ENCODE data around the gene GPATCH4.
"Not testable (repeated sequence)": the region's sequence is repeated elsewhere in the genome, so short reads cannot be mapped to it uniquely, and the experiment has no call there.

Gene GPATCH4

GRCh38 chr1:156591432-156592157 is 9.7 kb downstream of the GPATCH4 start, which contains the start of gene NAXE:
Gene NAXE (plus strand): TSS chr1:156591776. CDS start chr1:156591805, 29 bp downstream.
- DNase-seq, result peak; percentile 43 to 64 (median 55)
- peak within 1 kb of the TSS; percentile 57 for H3K4me3 ChIP-seq (ENCODE audit: insufficient read depth, low read depth, low read length, poor library complexity, severe bottlenecking)
- peaks cover 6% of the 10 kb centered on the region for H3K4me1 ChIP-seq (ENCODE audit: control insufficient read depth, insufficient read depth, low read length, poor library complexity, severe bottlenecking)
- peaks cover 24% of the 10 kb centered on the region for H3K36me3 ChIP-seq (ENCODE audit: control insufficient read depth, insufficient read depth, low read length)
- H3K27me3 ChIP-seq (replicated peaks; ENCODE audit: control insufficient read depth, insufficient read depth, low read length, poor library complexity, severe bottlenecking), result no peaks in the 10 kb centered on the region
- H3K9me3 ChIP-seq (ENCODE audit: control insufficient read depth, low read length), result no peaks in the 10 kb centered on the region
- H3K27ac ChIP-seq (ENCODE audit: insufficient read depth, low read length, poor library complexity, severe bottlenecking), result peak within 1 kb of the TSS; percentile 64

GRCh38 chr1:156591181-156591431 is 10.2 kb downstream of the GPATCH4 start:
- H3K4me1 ChIP-seq (ENCODE audit: control insufficient read depth, insufficient read depth, low read length, poor library complexity, severe bottlenecking), result peaks cover 6% of the 10 kb centered on the region
- no peaks in the 10 kb centered on the region for H3K27me3 ChIP-seq (replicated peaks; ENCODE audit: control insufficient read depth, insufficient read depth, low read length, poor library complexity, severe bottlenecking)
- H3K27ac ChIP-seq (ENCODE audit: insufficient read depth, low read length, poor library complexity, severe bottlenecking), result peak overlapping the region; percentile 64
- no peaks in the 10 kb centered on the region for H3K9me3 ChIP-seq (ENCODE audit: control insufficient read depth, low read length)
- DNase-seq, result no peak
- peak overlapping the region; percentile 57 for H3K4me3 ChIP-seq (ENCODE audit: insufficient read depth, low read depth, low read length, poor library complexity, severe bottlenecking)
- peaks cover 19% of the 10 kb centered on the region for H3K36me3 ChIP-seq (ENCODE audit: control insufficient read depth, insufficient read depth, low read length)

GRCh38 chr1:156590326-156591180 is 10.7 kb downstream of the GPATCH4 start:
- Histone ChIP-seq H3K27ac (ENCODE audit: insufficient read depth, low read length, poor library complexity, severe bottlenecking) (peak overlapping the region; percentile 64), H3K9me3 (ENCODE audit: control insufficient read depth, low read length) (no peaks in the 10 kb centered on the region), H3K27me3 (replicated peaks; ENCODE audit: control insufficient read depth, insufficient read depth, low read length, poor library complexity, severe bottlenecking) (no peaks in the 10 kb centered on the region), H3K36me3 (ENCODE audit: control insufficient read depth, insufficient read depth, low read length) (peaks cover 13% of the 10 kb centered on the region), H3K4me3 (ENCODE audit: insufficient read depth, low read depth, low read length, poor library complexity, severe bottlenecking) (no peak overlapping the region), H3K4me1 (ENCODE audit: control insufficient read depth, insufficient read depth, low read length, poor library complexity, severe bottlenecking) (peaks cover 6% of the 10 kb centered on the region)
- DNase-seq, result no peak

DNA sequence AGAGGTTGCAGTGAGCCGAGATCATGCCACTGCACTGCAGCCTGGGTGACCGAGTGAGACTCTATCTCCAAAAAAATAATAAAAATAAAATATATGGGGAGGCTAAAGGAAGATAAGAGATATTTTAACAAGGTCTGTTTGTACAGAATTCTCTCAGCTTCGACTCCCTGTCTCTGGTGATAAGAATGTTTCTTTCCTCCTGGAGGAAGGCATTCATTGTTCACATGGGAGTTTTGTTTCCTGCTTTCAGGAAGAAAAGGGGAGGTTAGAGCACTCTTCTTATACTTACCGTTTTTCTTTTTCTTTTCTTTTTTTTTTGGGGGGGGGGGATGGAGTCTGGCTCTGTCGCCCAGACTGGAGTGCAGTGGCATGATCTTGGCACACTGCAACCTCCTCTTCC is 11.7 kb downstream of the GPATCH4 start:
- Histone ChIP-seq H3K4me1 (ENCODE audit: control insufficient read depth, insufficient read depth, low read length, poor library complexity, severe bottlenecking) (peaks cover 6% of the 10 kb centered on the region), H3K9me3 (ENCODE audit: control insufficient read depth, low read length) (no peaks in the 10 kb centered on the region), H3K27me3 (replicated peaks; ENCODE audit: control insufficient read depth, insufficient read depth, low read length, poor library complexity, severe bottlenecking) (no peaks in the 10 kb centered on the region), H3K4me3 (ENCODE audit: insufficient read depth, low read depth, low read length, poor library complexity, severe bottlenecking) (no peak overlapping the region), H3K36me3 (ENCODE audit: control insufficient read depth, insufficient read depth, low read length) (peaks cover 5% of the 10 kb centered on the region), H3K27ac (ENCODE audit: insufficient read depth, low read length, poor library complexity, severe bottlenecking) (no peak overlapping the region)
- DNase-seq, result no peak

GRCh38 chr1:156587927-156588326 is 13.4 kb downstream of the GPATCH4 start:
- not testable (repeated sequence) for H3K27ac ChIP-seq (ENCODE audit: insufficient read depth, low read length, poor library complexity, severe bottlenecking); H3K4me3 ChIP-seq (ENCODE audit: insufficient read depth, low read depth, low read length, poor library complexity, severe bottlenecking); H3K4me1 ChIP-seq (ENCODE audit: control insufficient read depth, insufficient read depth, low read length, poor library complexity, severe bottlenecking); H3K9me3 ChIP-seq (ENCODE audit: control insufficient read depth, low read length); H3K36me3 ChIP-seq (ENCODE audit: control insufficient read depth, insufficient read depth, low read length); DNase-seq; H3K27me3 ChIP-seq (replicated peaks; ENCODE audit: control insufficient read depth, insufficient read depth, low read length, poor library complexity, severe bottlenecking)

DNA sequence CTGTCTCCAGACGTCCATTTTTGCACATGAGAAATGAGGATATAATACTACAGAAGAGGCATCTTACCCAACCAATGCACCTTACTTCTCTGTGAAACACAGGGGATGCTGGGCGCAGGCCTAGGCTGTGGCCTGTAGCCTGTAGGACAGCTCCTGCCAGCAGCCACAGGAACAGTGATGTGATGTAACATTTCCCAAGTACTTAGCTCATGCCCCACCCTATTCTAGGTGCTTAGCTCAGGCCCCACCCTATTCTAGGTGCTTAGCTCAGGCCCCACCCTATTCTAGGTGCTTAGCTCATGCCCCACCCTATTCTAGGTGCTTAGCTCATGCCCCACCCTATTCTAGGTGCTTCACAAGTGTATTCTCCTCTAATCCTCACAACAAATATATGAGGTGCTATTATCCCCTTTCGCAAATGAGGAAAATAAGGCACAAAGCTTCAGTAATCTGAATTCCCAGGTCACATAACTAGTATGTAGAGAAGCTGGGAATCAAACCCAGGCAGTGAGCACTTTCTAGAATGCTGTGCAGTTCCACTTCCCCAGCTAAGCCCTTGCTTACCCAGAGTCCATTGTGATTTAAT is 14.3 kb downstream of the GPATCH4 start:
- Histone ChIP-seq H3K27me3 (replicated peaks; ENCODE audit: control insufficient read depth, insufficient read depth, low read length, poor library complexity, severe bottlenecking) (no peaks in the 10 kb centered on the region), H3K4me1 (ENCODE audit: control insufficient read depth, insufficient read depth, low read length, poor library complexity, severe bottlenecking) (peaks cover under 1% of the 10 kb centered on the region), H3K36me3 (ENCODE audit: control insufficient read depth, insufficient read depth, low read length) (no peaks in the 10 kb centered on the region), H3K4me3 (ENCODE audit: insufficient read depth, low read depth, low read length, poor library complexity, severe bottlenecking) (no peak overlapping the region), H3K27ac (ENCODE audit: insufficient read depth, low read length, poor library complexity, severe bottlenecking) (no peak overlapping the region), H3K9me3 (ENCODE audit: control insufficient read depth, low read length) (no peaks in the 10 kb centered on the region)
- no peak for DNase-seq

DNA sequence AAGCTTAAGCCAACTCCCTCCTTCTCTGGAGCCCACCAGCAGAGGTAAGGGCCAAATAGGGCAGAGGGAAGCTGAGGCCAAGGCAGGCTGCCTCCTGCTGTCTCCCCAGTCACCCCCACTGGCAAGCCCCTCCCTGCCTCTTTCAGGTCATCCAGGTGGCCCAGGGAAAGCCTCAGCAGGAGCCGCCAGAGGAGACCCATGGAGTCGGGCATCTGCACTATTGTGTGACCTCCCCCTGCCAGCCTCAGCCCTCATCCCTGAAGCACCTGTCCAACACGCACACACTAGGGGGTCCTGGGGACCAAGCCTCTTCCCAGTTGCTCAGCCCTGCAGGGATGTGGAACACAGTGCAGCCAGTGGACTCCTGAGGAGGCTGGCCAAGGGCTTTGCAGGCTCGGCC is 15.0 kb downstream of the GPATCH4 start:
- H3K27me3 ChIP-seq (replicated peaks; ENCODE audit: control insufficient read depth, insufficient read depth, low read length, poor library complexity, severe bottlenecking), result no peaks in the 10 kb centered on the region
- H3K9me3 ChIP-seq (ENCODE audit: control insufficient read depth, low read length), result no peaks in the 10 kb centered on the region
- no peak overlapping the region for H3K27ac ChIP-seq (ENCODE audit: insufficient read depth, low read length, poor library complexity, severe bottlenecking)

GRCh38 chr1:156584813-156585212 is 16.5 kb downstream of the GPATCH4 start:
- H3K4me1 ChIP-seq (ENCODE audit: control insufficient read depth, insufficient read depth, low read length, poor library complexity, severe bottlenecking), result no peaks in the 10 kb centered on the region
- no peaks in the 10 kb centered on the region for H3K36me3 ChIP-seq (ENCODE audit: control insufficient read depth, insufficient read depth, low read length)
- no peak overlapping the region for H3K27ac ChIP-seq (ENCODE audit: insufficient read depth, low read length, poor library complexity, severe bottlenecking)
- H3K9me3 ChIP-seq (ENCODE audit: control insufficient read depth, low read length), result no peaks in the 10 kb centered on the region
- DNase-seq, result no peak
- H3K27me3 ChIP-seq (replicated peaks; ENCODE audit: control insufficient read depth, insufficient read depth, low read length, poor library complexity, severe bottlenecking), result no peaks in the 10 kb centered on the region
- no peak overlapping the region for H3K4me3 ChIP-seq (ENCODE audit: insufficient read depth, low read depth, low read length, poor library complexity, severe bottlenecking)

More for the DNA sequence above, 15.0 kb downstream of the GPATCH4 start:
- no peaks in the 10 kb centered on the region for H3K4me1 ChIP-seq (ENCODE audit: control insufficient read depth, insufficient read depth, low read length, poor library complexity, severe bottlenecking)
- H3K36me3 ChIP-seq (ENCODE audit: control insufficient read depth, insufficient read depth, low read length), result no peaks in the 10 kb centered on the region
- no peak overlapping the region for H3K4me3 ChIP-seq (ENCODE audit: insufficient read depth, low read depth, low read length, poor library complexity, severe bottlenecking)
- DNase-seq, result no peak

GRCh38 chr1:156583821-156584622 is 17.3 kb downstream of the GPATCH4 start:
- Histone ChIP-seq H3K27me3 (replicated peaks; ENCODE audit: control insufficient read depth, insufficient read depth, low read length, poor library complexity, severe bottlenecking) (no peaks in the 10 kb centered on the region), H3K9me3 (ENCODE audit: control insufficient read depth, low read length) (no peaks in the 10 kb centered on the region), H3K27ac (ENCODE audit: insufficient read depth, low read length, poor library complexity, severe bottlenecking) (no peak overlapping the region)

More at GRCh38 chr1:156583821-156584622, 17.3 kb downstream of the GPATCH4 start:
- Histone ChIP-seq H3K36me3 (ENCODE audit: control insufficient read depth, insufficient read depth, low read length) (no peaks in the 10 kb centered on the region), H3K4me1 (ENCODE audit: control insufficient read depth, insufficient read depth, low read length, poor library complexity, severe bottlenecking) (no peaks in the 10 kb centered on the region), H3K4me3 (ENCODE audit: insufficient read depth, low read depth, low read length, poor library complexity, severe bottlenecking) (no peak overlapping the region)
- peak; percentile 31 to 59 (median 35) for DNase-seq
